Stimulated activated CD8-positive, alpha-beta memory T cell treated with anti-CD3 and anti-CD28 coated beads, Interleukin-4, amount 100 ng/mL, for 48 hours (primary cell): Measurements from ENCODE around the gene CEP126.
"Not testable (repeated sequence)": the region's sequence is repeated elsewhere in the genome, so short reads cannot be mapped to it uniquely, and the experiment has no call there.

Experiments
- DNase-seq: peaks from one replicate; pipeline ENCODE4 v3.0.0-alpha.2; 2020

Gene CEP126

DNA sequence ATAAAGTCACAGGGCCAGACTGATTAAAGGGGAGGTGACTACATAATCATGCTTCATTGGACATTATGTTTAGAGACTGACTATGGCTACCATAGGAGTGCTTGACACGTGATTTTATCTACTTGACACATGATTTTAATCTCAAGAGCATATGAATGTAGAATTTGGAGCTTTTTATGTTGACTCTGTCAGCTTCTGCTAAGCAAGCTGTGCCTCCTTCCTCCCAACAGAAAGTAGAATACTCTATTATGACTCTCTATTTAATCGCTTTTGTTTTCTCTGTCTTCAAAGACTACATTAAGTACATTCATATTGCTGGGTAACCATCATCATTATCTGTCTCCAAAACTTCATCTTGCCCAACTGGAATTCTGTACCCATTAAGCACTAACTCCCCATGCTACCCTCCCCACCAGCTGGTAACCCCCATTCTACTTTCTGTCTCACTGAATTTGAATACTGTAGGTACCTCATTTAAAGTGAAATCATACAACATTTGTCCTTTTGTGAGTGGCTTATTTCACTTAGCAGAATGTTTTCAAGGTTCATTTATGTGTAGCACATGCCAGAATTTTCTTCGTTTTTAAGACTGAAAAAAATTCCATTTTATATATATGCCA, 26.2 kb downstream of the CEP126 start:
- DNase-seq = no peak

DNA sequence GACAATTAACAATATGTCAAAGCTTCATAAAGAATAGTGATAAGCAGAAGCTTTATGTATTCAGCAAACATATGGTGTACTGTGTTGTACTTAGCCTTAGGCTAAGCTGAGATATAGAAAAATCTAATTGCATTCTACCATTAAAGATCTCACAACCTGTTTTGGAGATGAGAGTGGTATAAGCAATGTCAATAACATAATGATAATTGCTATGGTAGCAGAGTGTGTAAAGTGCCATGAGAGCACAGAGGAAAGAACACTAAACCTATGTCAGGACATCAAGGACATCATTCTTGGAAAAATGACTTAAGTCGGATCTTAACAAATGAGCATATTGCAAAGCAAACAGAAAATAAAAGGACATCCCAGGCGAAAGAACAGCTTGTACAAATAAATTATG, 30.1 kb downstream of the CEP126 start:
- no peak for DNase-seq

DNA sequence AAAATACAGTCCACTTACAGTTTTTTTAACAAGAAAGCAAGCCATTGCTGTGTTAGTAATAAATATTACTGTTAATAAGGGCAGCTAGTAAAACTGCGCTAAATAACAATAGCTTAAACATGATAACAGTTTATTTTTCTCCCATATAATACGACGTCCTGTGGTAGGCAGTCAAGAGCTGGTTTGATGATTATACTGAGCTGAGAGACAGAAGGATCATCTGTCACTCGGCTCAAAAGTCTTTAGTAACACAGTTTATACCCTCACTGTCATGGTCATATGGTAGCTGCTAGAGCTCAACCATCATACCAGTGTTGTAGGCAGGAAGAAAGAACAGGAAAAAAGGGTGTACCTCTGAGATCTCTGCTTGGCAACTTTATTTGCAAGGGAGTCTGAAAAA, 30.6 kb downstream of the CEP126 start:
- no peak for DNase-seq

DNA sequence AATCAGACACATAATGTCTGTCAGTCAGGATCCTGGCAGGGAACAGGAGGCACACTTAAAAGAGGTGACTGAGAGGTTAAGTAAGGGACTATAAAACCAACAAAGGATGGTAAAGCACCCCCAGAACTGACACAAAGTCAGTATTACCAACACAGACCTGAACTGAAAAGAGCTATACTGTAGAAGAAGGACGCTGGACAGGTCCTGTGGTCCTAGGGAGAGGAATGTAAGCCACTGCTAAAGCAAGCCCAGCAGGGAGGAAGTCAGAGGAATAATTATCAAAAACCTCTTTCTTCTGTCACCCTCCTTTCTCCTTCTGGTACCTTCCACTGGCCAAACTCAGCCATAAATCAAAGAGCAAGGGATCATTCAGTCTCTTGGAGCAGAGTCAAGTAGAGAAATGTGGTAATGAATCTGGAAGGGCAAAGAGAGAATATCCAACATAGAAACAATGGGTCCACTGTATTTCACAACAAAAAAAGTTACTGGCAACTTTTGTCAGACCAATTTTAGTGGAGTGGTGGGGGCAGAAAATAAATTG, 34.9 kb downstream of the CEP126 start:
- no peak for DNase-seq

DNA sequence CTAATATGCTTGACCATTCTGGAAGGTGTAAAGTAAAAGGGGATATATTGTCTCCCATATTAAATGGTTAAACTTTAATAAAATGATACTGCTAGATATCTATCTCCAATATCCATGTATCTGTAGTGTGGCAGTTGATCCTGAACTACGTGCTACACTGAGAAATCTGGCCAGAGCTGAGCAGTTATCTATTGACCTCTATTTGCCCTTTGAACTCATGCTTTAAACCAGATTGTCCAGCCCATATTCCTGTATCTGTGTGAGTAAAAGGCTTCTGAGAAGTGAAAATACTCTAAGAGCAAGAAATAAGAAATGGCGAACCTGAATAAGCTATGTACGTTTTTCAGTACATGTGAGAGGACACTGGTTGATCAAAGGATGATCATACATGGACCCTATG, 40.5 kb downstream of the CEP126 start:
- DNase-seq = no peak

DNA sequence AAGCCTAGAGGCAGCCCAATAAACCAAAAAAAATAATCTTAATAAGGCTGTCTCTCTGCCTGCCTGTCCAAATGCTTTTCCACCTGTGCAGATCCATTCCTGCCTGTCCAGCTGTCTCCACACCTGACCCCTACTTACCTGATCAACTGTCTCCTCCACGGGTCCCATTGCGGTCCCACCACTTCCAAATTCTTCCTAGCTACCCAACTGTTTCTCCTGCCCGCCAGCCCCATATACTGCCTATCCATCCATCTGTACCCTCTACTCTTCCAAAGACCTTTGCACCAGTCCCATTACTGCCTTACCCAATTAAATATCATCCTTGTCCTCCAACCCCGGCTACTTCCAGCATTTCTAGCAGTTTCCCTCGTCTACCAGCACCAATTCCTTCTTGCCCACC, 40.9 kb downstream of the CEP126 start:
- no peak for DNase-seq

DNA sequence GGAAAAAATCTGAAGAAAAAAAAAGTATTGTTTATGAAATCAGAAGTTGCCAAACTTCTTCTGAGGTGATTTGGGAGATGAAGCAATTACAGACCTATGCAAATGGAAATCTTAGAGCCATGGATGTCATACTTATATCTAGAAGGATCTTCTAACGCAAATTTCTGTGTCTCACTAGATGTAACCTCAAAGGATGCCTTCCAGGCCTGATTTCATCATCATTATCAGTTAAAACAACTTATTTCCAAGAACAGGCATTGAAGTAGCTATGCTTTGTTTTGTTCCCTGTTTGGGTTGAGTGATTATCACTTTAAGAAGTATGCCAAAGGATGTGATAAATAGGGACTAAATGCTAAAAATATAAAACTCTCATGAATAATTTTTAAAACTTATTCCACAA, 45.4 kb downstream of the CEP126 start:
- DNase-seq = no peak

DNA sequence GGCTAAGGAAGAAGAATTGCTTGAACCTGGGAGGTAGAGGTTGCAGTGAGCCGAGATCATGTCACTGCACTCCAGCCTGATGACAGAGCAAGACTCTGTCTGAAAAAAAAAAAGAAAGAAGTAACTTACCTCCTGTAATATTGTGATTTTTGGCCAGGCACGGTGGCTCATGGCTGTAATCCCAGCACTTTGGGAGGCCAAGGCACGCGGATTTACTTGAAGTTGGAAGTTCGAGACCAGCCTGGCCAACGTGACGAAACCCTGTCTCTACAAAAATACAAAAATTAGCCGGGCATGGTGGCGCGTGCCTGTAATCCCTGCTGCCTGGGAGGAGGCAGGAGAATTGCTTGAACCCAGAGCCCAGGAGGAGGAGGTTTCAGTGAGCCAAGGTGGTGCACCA, 49.4 kb downstream of the CEP126 start:
- DNase-seq = not testable (repeated sequence)

DNA sequence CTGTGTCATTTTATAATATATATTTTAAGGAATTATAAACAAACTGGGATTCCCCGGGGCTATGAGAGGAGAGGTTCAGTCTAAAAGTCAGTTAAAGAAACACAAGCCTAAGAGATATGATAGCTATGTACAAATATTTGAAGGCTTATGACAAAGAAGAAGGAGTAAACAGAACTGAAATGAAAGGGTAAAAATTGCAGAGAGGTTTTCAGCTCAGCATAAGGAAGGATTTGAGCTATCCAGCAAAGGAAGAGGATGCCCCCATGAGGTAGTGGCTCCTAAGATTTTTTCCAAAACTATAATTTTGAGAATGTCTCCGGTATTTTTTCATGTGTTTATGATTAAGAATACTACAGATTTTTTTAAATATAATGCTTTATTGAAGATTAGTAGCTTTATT, 59.4 kb downstream of the CEP126 start:
- DNase-seq = no peak

DNA sequence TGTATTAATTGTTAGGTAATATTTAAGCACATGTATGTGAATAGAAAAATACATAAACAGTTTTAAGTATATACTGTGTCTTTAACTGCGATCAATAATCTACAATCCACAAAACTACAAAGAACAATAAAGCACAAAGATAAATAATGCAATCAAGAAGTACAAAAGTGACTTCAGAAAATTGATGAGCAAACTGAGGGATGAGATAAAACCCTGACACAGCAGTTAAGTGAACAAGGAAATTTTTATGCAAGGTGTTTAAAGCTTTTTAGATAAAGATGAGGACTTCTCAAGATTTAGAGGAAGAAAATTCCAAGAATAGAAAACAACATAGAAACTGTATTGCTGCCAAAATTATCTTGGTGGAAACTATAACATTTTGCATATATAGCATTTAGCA, 60.0 kb downstream of the CEP126 start:
- no peak for DNase-seq

DNA sequence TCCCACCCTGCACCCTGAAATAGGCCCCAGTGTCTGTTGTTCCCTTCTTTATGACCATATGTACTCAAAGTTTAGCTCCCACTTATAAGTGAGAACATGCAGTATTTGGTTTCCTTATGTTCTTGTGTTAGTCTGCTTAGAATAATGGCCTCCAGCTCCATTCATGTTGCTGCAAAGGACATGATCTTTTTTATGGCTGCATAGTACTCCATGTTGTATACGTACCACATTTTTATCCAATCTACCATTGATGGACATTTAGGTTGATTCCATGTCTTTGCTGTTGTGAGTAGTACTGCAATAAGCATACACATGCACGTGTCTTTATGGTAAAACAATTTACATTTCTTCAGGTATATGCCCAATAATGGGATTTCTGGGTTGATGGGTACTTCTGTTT, 60.9 kb downstream of the CEP126 start:
- DNase-seq = no peak

DNA sequence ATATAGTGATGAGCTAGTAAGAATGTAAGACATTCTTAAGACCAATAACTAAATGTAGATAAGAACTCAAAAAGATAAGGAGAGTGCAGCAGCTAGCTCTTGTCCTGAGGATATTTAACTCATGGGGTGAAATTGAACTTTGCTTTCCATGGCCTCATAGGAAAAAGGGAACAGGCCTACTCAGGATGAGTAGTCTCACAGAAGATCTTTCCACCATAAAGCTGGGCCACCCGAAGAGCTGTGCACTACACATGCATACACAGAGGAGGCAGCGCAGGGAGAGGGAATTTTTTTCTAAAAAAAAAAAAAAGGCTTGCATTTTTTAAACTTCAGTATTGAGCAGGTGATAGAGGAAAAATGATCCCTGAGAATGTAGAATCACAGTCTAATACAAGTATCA, 72.6 kb downstream of the CEP126 start:
- no peak for DNase-seq

DNA sequence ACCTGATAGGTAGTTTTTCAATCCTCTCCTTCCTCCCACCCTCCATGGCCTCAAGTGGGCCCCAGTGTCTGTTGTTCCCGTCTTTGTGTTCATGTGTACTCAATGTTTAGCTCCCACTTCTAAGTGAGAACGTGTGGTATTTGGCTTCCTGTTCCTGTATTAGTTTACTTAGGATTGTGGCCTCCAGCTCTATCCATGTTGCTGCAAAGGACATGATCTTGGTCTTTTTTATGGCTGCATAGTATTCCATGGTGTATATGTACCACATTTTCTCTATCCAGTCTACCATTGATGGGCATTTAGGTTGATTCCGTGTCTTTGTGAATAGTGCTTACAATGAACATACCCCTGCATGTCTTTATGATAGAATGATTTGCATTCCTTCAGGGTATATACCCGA, 78.4 kb downstream of the CEP126 start:
- DNase-seq = no peak

DNA sequence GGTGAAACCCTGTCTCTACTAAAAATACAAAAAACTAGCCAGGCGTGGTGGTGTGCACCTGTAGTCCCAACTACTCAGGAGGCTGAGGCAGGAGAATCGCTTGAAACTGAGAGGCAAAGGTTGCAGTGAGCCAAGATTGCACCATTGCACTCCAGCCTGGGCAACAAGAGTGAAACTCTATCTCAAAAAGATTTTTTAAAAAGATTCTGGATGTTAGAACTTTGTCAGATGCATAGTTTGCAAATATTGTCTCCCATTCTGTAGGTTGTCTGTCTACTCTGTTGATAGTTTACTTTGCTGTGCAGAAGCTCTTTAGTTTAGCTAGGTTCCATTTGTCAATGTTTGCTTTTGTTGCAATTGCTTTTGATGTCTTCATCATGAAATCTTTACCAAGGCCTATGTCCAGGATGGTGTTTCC, 79.3 kb downstream of the CEP126 start:
- not testable (repeated sequence) for DNase-seq

DNA sequence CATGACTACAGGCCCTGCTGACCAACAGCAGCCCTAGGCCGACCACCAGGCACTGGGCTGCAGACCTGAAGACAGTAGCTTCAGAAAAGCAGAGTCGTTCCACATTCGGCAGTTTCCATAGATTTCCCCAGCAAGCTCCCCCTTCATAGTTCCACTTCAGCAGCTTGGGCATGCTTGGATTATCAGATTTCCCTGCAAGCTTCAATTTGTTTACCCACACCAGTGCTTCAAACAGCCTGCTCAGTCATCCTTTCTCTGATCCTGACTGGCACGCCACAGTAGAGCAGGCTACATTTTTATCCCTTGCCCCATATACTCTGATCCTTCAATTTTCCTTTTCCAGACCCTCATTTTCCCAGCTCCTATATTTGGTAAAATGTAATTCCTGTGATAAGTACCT, 81.3 kb downstream of the CEP126 start:
- DNase-seq = no peak

DNA sequence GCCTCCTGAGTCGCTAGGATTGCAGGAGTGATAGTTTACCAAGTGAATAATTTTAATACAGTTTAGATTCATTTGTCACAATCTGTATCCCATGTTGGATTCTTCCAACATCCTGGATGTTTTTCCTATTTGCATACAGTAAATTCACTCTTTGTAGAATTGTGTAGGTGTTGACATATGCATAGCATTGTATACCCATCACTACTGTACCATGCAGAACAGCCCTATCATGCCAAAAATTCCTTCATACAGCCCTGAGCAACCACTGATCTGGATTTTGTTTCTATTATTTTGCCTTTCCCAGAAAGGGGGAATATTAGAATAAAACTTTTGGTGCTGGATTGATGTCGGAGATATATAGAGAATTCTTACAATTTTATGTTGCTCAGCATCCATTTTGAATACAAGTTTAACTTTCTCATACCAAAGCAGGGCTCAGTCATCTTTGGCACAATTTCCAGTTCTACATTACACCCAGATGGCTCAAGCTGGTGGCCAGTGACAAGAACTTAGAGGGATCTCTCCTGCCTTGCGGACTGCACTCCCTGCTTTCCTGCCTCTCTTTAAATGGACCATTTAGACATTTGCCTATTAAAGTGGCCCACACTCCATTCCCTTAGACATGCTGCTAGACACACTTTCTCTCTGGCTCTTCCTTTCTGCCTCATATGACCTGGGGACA, 87.0 kb downstream of the CEP126 start:
- DNase-seq = no peak

DNA sequence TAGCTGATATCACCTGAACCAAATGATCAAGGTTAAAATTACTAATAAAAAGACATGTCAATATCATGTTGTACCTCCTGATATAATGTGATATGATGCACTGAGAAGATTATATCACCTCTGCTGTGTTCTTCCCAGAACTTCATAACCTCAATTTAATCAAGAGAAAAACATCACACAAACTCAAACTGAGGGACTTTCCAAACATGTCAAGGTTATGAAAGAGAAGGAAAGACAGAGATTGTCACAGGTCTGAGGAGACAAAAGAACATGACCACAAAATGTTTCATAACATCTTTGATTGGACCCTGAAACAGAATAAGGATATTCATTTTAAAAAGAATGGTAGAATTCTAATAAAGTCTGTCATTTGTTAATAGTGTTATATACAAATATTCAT, 89.4 kb downstream of the CEP126 start:
- no peak for DNase-seq

DNA sequence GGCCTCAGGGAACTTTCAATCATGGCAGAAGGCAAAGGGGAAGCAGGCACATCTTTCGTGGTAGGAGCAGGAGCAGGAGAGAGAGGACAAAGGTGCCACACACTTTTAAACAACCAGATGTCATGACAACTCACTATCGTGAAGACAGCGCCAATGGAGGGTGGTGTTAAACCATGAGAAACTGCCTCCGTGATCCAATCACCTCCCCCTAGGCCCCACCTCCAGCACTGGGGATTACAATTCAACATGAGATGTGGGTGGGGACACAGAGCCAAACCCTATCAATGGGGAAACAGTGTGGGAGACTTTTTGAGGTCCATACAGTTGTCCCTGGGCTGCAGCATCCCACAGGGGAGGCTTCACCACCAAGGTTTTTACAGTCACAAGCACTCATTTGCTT, 90.5 kb downstream of the CEP126 start:
- no peak for DNase-seq

DNA sequence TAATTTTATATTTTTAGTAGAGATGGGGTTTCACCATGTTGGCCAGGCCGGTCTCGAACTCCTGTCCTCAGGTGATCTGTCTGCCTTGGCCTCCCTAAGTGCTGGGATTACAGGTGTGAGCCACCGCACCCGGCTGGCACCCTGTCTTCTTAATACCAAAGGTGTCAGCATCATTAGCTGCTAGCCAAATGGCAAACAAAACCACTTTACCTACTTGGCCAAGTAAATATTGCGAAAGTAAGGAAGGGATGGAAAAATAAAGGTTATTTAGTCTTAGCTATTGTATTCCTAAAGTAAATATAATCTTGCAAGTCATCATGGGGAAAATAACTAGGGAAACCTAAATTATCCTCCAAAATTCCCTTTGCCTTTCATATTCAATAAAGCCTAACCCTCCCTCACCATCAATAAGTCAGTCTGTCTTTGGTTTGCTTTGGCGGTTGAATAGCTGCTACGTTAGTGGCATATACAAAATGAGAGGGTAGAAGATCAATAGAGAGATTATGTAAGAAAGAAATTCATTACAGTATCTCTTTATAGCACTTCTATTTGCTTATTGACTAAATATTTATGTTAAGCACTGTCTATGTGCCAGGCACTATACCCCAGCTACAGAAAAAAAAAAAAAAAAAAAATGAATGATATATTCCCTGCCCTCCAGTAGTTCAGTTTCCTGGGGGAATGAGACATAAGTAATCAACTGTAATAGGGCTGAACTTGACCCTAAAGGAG, 92.2 kb downstream of the CEP126 start:
- no peak for DNase-seq

DNA sequence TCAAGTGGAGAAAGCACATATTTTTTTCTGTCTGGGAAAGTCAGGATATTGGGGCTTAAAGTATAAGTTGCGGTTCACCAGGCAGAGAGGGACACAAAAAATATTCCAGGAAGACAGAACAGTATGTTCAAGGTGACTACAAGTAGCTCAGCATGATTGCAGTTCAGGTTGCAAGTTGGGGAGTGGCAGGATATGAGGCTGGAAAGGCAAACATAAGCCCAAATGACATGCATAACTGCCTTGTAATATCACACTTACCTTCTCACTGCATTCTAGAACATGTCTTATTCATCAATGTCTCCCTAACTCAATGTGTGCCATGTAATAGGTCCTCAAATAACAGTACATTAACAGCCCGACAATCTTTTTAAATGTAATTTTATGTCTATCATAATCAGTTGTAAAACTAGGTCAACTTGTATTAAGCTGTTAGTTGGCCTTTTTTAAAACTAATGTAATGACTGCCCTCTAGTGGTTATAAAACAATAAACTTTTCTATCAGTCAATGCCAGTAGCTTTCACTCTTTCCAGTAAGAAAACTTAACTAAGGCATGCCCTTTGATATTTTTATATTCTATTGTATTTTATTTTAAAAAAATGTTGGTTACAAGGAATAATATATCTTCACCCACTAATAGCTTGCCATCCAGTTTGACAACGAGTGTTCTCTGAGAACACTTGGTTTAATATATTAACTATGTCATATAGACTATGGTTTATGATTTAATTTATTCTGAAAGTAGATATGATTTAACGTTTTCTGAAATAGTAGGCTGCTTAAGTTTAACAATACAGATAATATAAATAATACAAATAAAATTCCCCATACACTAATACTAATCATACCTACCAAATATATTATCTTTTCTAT, 93.0 kb downstream of the CEP126 start:
- DNase-seq = no peak

DNA sequence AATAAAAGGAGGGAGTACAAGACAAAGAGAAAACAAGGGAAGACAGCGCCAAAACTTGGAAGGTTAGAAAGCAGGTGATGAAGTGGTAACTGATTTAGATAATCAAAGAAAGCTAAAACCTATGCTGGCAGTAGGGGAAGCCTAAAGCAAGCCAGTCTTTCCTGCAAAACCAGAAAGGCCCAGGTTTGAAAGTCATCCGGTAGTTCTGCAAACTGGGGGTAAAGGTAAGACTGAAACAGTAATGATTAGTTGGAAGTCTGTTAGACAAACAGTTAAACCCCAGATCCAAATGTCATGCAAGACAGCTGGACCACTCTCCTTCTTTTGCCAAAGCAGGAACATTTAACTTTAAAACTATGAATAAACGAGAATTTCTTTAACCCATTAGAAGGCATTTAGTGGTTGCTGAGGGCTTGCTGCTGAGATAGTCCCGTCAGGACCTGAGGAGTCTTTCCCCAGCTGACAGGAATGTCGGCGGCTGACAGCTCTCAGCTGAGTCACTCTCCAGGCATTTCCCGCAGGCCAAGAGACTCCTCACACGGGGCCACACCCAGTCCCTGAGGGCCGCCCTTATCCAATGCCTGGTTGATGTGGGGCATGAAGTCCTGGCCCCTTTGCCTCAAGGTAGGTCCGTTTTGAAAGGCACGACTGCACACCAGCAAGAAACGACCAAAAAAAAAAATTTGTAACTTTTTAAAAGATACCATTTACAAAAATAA, 96.1 kb downstream of the CEP126 start:
- no peak for DNase-seq

DNA sequence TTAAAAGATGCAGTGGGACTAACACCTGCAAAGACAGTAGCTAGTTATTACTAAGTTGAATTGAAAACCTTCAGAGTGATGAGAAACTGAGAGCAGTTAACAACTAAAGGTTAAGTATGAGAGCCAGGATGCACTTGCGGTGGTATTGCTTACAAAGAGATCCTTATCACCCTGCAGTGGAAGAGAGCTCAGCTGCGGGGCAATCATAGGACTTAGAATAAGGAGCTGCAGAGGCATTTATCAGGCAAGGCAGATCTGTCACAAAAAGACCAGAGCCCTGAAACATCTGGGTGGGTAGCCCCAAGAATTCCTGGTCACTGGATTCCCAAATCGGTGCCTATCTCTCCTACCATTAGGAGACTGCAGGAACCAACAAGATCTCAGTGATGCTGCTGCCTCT, 98.1 kb downstream of the CEP126 start:
- DNase-seq = no peak
